ENCODE results near the gene TMEM222.

DNA sequence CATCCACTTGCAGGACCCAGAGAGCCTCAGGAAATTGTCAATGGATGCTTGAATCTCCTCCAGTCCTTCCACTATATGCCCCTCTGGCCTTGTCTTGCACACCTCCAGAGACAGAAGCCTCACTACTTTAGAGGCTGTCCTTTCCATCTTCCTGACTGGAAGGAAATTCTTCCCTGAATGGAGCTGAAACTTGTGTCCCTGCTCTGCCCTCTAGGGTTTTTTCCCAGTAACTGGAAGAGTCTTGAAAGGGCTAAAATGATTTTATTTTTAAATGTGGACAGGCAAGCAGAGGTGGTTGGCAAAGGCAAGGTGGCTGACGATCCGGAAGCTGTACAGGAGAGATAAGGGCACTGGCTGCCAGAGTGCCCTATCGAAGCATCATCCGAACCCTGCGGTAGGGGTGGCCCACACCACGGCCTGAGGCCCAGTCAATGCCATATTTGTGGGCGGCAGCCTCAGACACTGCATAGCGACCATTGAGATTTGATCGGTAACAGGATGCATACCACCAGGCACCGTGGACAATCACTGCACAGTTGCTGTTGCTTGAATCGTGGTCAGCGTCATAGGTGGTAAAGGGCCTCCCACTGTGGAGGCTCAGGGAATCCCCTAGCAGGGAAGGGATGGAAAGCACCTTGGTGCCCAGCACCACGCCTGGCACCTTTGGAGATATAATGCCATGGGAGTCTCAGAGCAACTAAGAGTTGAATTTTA is 47.1 kb downstream of the TMEM222 start:
- TF ChIP-seq, protein P1, sequence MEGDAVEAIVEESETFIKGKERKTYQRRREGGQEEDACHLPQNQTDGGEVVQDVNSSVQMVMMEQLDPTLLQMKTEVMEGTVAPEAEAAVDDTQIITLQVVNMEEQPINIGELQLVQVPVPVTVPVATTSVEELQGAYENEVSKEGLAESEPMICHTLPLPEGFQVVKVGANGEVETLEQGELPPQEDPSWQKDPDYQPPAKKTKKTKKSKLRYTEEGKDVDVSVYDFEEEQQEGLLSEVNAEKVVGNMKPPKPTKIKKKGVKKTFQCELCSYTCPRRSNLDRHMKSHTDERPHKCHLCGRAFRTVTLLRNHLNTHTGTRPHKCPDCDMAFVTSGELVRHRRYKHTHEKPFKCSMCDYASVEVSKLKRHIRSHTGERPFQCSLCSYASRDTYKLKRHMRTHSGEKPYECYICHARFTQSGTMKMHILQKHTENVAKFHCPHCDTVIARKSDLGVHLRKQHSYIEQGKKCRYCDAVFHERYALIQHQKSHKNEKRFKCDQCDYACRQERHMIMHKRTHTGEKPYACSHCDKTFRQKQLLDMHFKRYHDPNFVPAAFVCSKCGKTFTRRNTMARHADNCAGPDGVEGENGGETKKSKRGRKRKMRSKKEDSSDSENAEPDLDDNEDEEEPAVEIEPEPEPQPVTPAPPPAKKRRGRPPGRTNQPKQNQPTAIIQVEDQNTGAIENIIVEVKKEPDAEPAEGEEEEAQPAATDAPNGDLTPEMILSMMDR (conservative IDR thresholded peaks at IDR 0.05; ENCODE audit: low read depth, low read length) = peak; percentile 54
- TF ChIP-seq EZH2phosphoT487 (IDR thresholded peaks at IDR 0.05; ENCODE audit: borderline replicate concordance, low read length) = no peak
- no peak for TF ChIP-seq EZH2 (IDR thresholded peaks at IDR 0.05; ENCODE audit: low read length, unreplicated experiment)

All from PC-3 (cell line).